ENCODE results near the gene MKS1.

MKS1 gene

GRCh38 chr17:58252141-58252540 is 33.1 kb upstream of the MKS1 start:
- peaks cover 0 to 32% of the 10 kb centered on the region in 2 donors for H3K27me3 ChIP-seq (ENCODE audit: control insufficient read depth in 1 of 2, insufficient read depth in 2 of 2, low read length in 2 of 2)
- no peaks in the 10 kb centered on the region for H3K9me3 ChIP-seq (ENCODE audit: low read length)
- H3K36me3 ChIP-seq (ENCODE audit: insufficient read depth, low read length), result no peaks in the 10 kb centered on the region
- H3K4me1 ChIP-seq (ENCODE audit: insufficient read depth, low read length), result no peaks in the 10 kb centered on the region
- H3K27ac ChIP-seq (ENCODE audit: low read depth, low read length), result no peak overlapping the region
- H3K9ac ChIP-seq (ENCODE audit: low read length), result no peak overlapping the region
- no peak overlapping the region for H3K4me3 ChIP-seq (ENCODE audit: low read depth in 1 of 2, low read length in 2 of 2)

GRCh38 chr17:58250344-58251011 is 31.4 kb upstream of the MKS1 start:
- no peaks in the 10 kb centered on the region for H3K36me3 ChIP-seq (ENCODE audit: insufficient read depth, low read length)
- H3K4me3 ChIP-seq (ENCODE audit: low read depth in 1 of 2, low read length in 2 of 2), result no peak overlapping the region
- no peaks in the 10 kb centered on the region for H3K9me3 ChIP-seq (ENCODE audit: low read length)
- peaks cover 0 to 31% of the 10 kb centered on the region in 2 donors for H3K27me3 ChIP-seq (ENCODE audit: control insufficient read depth in 1 of 2, insufficient read depth in 2 of 2, low read length in 2 of 2)
- H3K9ac ChIP-seq (ENCODE audit: low read length), result no peak overlapping the region
- no peak overlapping the region for H3K27ac ChIP-seq (ENCODE audit: low read depth, low read length)
- H3K4me1 ChIP-seq (ENCODE audit: insufficient read depth, low read length), result no peaks in the 10 kb centered on the region

DNA sequence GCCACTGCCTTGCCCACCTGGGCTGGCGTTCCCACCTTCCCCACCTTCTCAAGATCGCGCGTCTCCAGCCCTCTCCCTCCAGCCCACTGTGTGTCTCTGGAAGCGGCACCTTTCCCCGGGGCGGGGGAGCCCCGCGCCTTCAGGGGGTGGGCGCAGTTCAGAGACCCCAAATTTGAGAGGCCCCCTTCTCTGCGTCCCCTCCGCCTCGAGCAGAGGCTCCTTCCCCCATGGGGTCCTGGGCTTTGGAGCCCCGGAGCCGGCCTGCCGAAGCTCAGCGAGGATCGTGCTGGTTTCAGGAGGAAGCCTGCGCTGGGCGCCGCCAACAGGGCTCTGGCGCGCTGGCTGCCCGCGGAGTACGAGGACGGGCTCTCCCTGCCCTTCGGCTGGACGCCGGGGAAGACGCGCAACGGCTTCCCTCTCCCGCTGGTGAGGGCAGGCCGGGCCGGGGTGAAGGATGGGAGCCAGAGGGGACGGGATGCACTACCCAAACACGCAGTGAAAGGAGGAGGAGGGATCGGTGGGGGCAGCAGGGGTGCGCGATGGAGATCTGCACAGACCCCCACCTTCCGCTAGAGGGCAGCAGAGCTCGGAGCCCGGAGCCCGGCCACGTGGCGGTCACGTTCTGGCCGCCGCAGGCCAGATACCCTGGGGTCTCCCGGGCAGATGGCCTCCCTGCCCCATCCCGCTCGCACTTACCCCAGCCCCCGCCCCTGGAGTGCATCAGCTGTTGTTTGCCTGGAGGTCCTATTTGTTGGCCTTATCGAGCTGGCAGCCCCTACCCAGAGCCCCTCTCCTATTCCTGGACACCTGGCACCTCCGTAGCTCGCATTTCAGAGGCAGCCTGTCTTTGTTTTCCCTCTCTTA is 30.4 kb upstream of the MKS1 start:
- H3K27me3 ChIP-seq (ENCODE audit: control insufficient read depth in 1 of 2, insufficient read depth in 2 of 2, low read length in 2 of 2), result peaks cover 0 to 22% of the 10 kb centered on the region in 2 donors
- no peak overlapping the region for H3K9ac ChIP-seq (ENCODE audit: low read length)
- no peak overlapping the region for H3K27ac ChIP-seq (ENCODE audit: low read depth, low read length)
- H3K9me3 ChIP-seq (ENCODE audit: low read length), result no peaks in the 10 kb centered on the region
- H3K4me3 ChIP-seq (ENCODE audit: low read depth in 1 of 2, low read length in 2 of 2), result peak overlapping the region; percentile 29 to 58
- no peaks in the 10 kb centered on the region for H3K4me1 ChIP-seq (ENCODE audit: insufficient read depth, low read length)
- H3K36me3 ChIP-seq (ENCODE audit: insufficient read depth, low read length), result no peaks in the 10 kb centered on the region

DNA sequence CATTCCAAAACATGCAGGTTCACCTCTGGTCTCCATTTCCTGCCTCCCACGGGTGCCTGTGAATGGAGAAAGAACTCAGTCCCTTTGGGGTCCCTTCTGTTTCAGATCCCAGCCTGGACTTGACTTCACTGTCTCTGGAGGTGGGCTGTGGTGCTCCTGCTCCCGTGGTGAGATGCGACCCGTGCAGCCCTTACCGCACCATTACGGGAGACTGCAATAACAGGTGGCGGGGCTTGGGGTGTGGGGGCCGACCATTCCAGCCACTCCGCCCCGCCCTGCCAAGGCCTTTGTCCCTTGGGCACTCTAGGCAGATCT is 29.9 kb upstream of the MKS1 start:
- H3K9ac ChIP-seq (ENCODE audit: low read length), result no peak overlapping the region
- peak overlapping the region in 1 of 2 donors; percentile 58 for H3K4me3 ChIP-seq (ENCODE audit: low read depth in 1 of 2, low read length in 2 of 2)
- peaks cover 0 to 22% of the 10 kb centered on the region in 2 donors for H3K27me3 ChIP-seq (ENCODE audit: control insufficient read depth in 1 of 2, insufficient read depth in 2 of 2, low read length in 2 of 2)
- H3K36me3 ChIP-seq (ENCODE audit: insufficient read depth, low read length), result no peaks in the 10 kb centered on the region
- no peaks in the 10 kb centered on the region for H3K4me1 ChIP-seq (ENCODE audit: insufficient read depth, low read length)
- H3K27ac ChIP-seq (ENCODE audit: low read depth, low read length), result no peak overlapping the region
- no peaks in the 10 kb centered on the region for H3K9me3 ChIP-seq (ENCODE audit: low read length)

- Histone ChIP-seq H3K4me1 (ENCODE audit: insufficient read depth, low read length) (no peaks in the 10 kb centered on the region), H3K9me3 (ENCODE audit: low read length) (no peaks in the 10 kb centered on the region), H3K27me3 (ENCODE audit: control insufficient read depth in 1 of 2, insufficient read depth in 2 of 2, low read length in 2 of 2) (peaks cover 2 to 22% of the 10 kb centered on the region in 2 donors)
Measured at GRCh38 chr17:58247511-58248363, 28.7 kb upstream of the MKS1 start.

GRCh38 chr17:58246781-58247180 is 27.7 kb upstream of the MKS1 start:
- peaks cover 5 to 19% of the 10 kb centered on the region in 2 donors for H3K27me3 ChIP-seq (ENCODE audit: control insufficient read depth in 1 of 2, insufficient read depth in 2 of 2, low read length in 2 of 2)
- H3K4me1 ChIP-seq (ENCODE audit: insufficient read depth, low read length), result no peaks in the 10 kb centered on the region
- H3K27ac ChIP-seq (ENCODE audit: low read depth, low read length), result no peak overlapping the region
- no peak overlapping the region for H3K9ac ChIP-seq (ENCODE audit: low read length)
- H3K36me3 ChIP-seq (ENCODE audit: insufficient read depth, low read length), result no peaks in the 10 kb centered on the region
- H3K9me3 ChIP-seq (ENCODE audit: low read length), result no peaks in the 10 kb centered on the region
- no peak overlapping the region for H3K4me3 ChIP-seq (ENCODE audit: low read depth in 1 of 2, low read length in 2 of 2)

More at GRCh38 chr17:58247511-58248363, 28.7 kb upstream of the MKS1 start:
- Histone ChIP-seq H3K9ac (ENCODE audit: low read length) (no peak overlapping the region), H3K36me3 (ENCODE audit: insufficient read depth, low read length) (no peaks in the 10 kb centered on the region), H3K27ac (ENCODE audit: low read depth, low read length) (no peak overlapping the region), H3K4me3 (ENCODE audit: low read depth in 1 of 2, low read length in 2 of 2) (no peak overlapping the region)

DNA sequence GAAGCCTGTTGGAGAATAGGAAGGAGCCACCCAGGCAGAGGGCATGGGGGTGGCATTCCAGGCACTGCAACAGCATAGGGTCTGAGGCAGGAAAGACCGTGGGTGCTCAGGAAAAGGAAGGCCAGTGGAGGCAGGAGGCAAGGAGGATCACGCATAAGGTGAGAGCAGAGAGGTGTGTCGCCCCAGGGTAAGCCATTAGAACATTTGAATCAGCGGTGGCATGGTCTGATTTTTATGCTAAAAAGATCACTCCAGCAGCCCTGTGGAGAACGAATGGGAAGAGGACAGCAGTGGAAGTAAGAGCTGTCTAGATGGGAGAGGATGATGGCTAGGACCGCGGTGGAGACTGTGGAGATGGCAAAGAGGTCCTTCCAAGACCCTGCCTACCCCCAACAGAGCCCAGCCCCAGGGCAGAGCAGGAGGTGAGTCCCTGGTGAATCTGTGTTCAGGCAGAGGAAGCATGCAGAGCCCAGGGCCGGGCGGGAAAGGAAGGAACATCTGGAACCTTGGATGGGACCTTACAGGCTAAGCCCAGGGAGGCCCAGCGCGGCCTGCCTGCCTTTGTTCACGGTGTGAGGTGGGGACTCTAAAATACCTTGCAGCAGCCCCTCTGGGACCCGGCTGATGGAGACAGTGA is 27.2 kb upstream of the MKS1 start:
- no peak overlapping the region for H3K9ac ChIP-seq (ENCODE audit: low read length)
- no peak overlapping the region for H3K27ac ChIP-seq (ENCODE audit: low read depth, low read length)
- no peaks in the 10 kb centered on the region for H3K36me3 ChIP-seq (ENCODE audit: insufficient read depth, low read length)
- H3K27me3 ChIP-seq (ENCODE audit: control insufficient read depth in 1 of 2, insufficient read depth in 2 of 2, low read length in 2 of 2), result peaks cover 5 to 24% of the 10 kb centered on the region in 2 donors
- no peaks in the 10 kb centered on the region for H3K4me1 ChIP-seq (ENCODE audit: insufficient read depth, low read length)
- no peaks in the 10 kb centered on the region for H3K9me3 ChIP-seq (ENCODE audit: low read length)
- H3K4me3 ChIP-seq (ENCODE audit: low read depth in 1 of 2, low read length in 2 of 2), result no peak overlapping the region

GRCh38 chr17:58245428-58246103 is 26.5 kb upstream of the MKS1 start:
- Histone ChIP-seq H3K27me3 (ENCODE audit: control insufficient read depth in 1 of 2, insufficient read depth in 2 of 2, low read length in 2 of 2) (peaks cover 5 to 23% of the 10 kb centered on the region in 2 donors), H3K4me1 (ENCODE audit: insufficient read depth, low read length) (no peaks in the 10 kb centered on the region), H3K9ac (ENCODE audit: low read length) (no peak overlapping the region), H3K36me3 (ENCODE audit: insufficient read depth, low read length) (no peaks in the 10 kb centered on the region), H3K27ac (ENCODE audit: low read depth, low read length) (no peak overlapping the region), H3K9me3 (ENCODE audit: low read length) (no peaks in the 10 kb centered on the region), H3K4me3 (ENCODE audit: low read depth in 1 of 2, low read length in 2 of 2) (no peak overlapping the region)

DNA sequence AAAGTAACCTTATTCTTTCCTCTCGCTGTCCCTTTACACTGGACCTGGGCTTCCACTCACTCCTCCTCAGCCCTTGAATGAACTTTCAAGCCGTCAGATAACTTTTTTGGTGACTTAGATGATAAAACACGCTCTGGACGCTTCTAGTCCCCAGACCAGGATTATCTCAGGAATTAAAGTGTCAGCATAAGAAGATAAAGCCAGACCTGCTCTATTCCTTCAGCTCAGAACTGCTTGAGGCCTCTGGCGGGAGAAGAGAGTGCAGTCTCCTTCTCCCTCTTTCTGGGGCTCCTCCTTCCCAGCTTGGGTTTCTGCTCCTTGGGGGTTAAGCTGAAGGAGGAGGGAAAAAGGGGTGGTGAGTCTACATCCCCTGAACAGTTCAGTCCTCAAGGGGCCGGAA is 25.9 kb upstream of the MKS1 start:
- no peak overlapping the region for H3K4me3 ChIP-seq (ENCODE audit: low read depth in 1 of 2, low read length in 2 of 2)

DNA sequence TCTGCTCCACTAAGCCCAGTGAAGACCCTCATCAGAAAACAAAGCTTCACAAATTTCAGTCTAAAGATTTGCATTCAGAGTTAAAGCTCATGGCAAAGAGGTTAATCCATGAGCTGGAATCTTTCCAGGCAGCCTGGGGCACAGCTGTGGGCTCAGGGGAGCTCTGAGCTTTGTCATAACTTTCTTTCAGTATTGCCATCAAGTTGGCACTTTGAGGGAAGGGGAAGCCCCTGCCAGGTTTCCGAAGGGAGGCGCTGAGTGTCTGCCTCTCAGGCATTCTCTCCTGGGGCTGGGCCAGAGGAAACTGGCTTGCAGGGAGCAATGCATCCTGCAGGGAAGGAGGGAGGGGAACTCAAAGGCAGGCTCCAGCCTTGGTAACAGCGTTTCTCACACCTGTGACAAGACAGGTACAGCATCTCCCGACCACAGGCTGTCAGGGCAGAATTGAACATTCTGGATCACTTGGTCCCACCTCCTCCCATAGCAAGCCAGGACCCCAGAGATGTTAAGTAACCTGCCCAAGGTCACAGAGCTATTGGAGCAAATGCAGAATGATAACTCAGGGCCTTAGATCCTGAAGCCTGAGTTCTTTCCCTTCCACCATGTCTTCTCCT is 23.2 kb upstream of the MKS1 start:
- Histone ChIP-seq H3K9me3 (ENCODE audit: low read length) (no peaks in the 10 kb centered on the region), H3K27me3 (ENCODE audit: control insufficient read depth in 1 of 2, insufficient read depth in 2 of 2, low read length in 2 of 2) (peaks cover 5 to 6% of the 10 kb centered on the region in 2 donors), H3K4me3 (ENCODE audit: low read depth in 1 of 2, low read length in 2 of 2) (no peak overlapping the region), H3K4me1 (ENCODE audit: insufficient read depth, low read length) (no peaks in the 10 kb centered on the region), H3K36me3 (ENCODE audit: insufficient read depth, low read length) (no peaks in the 10 kb centered on the region), H3K9ac (ENCODE audit: low read length) (no peak overlapping the region), H3K27ac (ENCODE audit: low read depth, low read length) (no peak overlapping the region)

More for the DNA sequence above, 25.9 kb upstream of the MKS1 start:
- H3K4me1 ChIP-seq (ENCODE audit: insufficient read depth, low read length), result no peaks in the 10 kb centered on the region
- no peak overlapping the region for H3K27ac ChIP-seq (ENCODE audit: low read depth, low read length)
- H3K27me3 ChIP-seq (ENCODE audit: control insufficient read depth in 1 of 2, insufficient read depth in 2 of 2, low read length in 2 of 2), result peaks cover 5 to 17% of the 10 kb centered on the region in 2 donors
- H3K9ac ChIP-seq (ENCODE audit: low read length), result no peak overlapping the region
- H3K9me3 ChIP-seq (ENCODE audit: low read length), result no peaks in the 10 kb centered on the region
- H3K36me3 ChIP-seq (ENCODE audit: insufficient read depth, low read length), result no peaks in the 10 kb centered on the region
